Left ventricle myocardium superior (tissue), 1 donor: ENCODE results near the gene SLC44A1. TPM values are rescaled to one million over a fixed set of nuclear protein-coding genes. Genes with fewer than 3 reads are reported as not detected.
A peak's percentile ranks its signal among the peaks of the same experiment; 100 is the strongest.
"Not testable (repeated sequence)": the region's sequence is repeated elsewhere in the genome, so short reads cannot be mapped to it uniquely, and the experiment has no call there.

Experiments
- ATAC-seq: fragments of 200-7000 bp; cut with Tn5 transposase; one replicate; pipeline ENCODE4 v1.9.1; 2020; ENCODE audit warnings: mild to moderate bottlenecking, moderate library complexity
- DNase-seq: peaks from one replicate; pipeline ENCODE4 v3.0.0-alpha.2; 2020
- intact Hi-C: fragments of 100-400 bp; cut with micrococcal nuclease; formaldehyde crosslinking; loops from one replicate; pipeline ENCODE4 v1.11.0; 2022
- total RNA-seq: library from RNA; stranded (reverse); fragmentation: NEBNext Ultra II Directional; extraction: Animal tissue kit (Norgen Biotek cat#: 25700); gene quantifications from one replicate; pipeline ENCODE4 v1.2.1, GENCODE V29; 2021
- donor health status: DM: no; HTN: yes; CAD: no; lungs with severe emphysema.

SLC44A1 gene
- total RNA-seq, 1 donor from 2014 or later, result 14.3 TPM

- ATAC-seq, result no peak
- DNase-seq, result no peak
- intact Hi-C loops, result no loop called here
Observed at GRCh38 chr9:105241356-105242043, 3.0 kb upstream of the SLC44A1 start.

GRCh38 chr9:105242062-105242461 is 2.4 kb upstream of the SLC44A1 start:
- no peak for ATAC-seq
- intact Hi-C loops, result no loop called here
- no peak for DNase-seq

DNA sequence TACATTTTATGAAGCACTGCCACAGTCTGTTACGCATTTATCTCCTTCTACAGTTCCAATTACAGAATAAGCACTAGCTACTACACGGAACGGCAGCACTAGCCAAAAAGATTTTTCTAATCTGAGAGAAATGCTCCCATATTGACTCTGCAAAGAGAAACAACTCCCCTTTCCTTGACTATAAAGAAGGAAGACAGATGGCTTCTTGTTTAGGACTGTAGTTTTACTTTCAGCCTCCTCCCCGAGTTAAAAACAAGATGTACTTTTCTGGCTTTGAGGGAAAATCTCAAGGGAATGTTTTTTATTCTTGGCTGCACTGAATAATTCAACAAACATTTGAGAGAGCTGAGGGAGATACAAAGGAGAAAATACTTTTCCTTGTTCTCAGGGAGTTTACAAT is 1.9 kb upstream of the SLC44A1 start:
- intact Hi-C loops, result no loop called here
- peak; percentile 23 for ATAC-seq

DNA sequence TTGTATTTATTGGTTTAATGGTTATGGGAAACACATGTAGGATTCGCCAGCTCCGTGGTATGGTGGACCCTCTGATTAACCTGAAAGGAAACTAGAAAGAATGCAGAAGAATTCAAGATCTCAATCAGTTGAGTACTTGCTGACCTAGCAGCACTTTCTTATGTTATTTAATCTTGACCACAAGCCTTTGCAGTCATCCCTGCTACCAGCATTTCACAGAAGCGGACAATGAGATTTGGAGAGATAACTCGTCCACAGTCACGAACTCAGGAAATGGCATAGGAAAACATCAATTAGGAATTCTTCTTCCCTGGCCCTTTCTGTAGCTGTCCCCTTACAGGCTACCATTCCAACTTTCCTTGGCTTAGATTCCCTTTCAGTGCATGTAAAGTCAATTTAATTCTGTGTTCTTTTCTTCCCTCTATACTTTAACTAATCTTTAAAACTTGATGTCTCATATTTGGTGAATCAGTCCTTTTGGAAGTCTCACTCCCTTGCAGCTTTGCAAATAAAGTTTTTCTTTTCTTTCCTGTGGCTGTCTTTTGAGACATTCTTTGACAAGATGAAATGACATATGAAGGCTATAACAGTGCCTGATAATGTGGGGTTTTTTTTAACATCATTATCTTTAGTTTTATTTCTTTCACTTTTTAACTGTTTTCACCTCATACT is 1.3 kb upstream of the SLC44A1 start:
- no peak for DNase-seq
- intact Hi-C loops, result no loop called here
- no peak for ATAC-seq

More for the DNA sequence above, 1.9 kb upstream of the SLC44A1 start:
- DNase-seq, result no peak

DNA sequence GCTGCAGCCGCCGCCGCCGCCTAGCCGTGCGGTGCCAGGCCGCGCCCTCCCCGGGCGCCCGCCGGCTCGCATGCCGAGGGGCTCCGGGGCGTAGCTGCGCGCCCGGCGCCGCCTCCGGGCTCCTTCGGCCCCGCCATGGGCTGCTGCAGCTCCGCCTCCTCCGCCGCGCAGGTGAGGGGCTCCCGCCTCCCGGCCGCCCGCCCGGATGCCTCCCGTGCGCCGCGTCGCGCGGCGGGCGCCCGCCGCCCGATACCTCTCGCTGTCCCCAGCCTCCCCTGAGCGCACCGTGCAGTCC is 230 bp downstream of the SLC44A1 start:
- no peak for ATAC-seq
- intact Hi-C loops, result no loop called here
- no peak for DNase-seq

- ATAC-seq, result peak; percentile 34
- intact Hi-C loops, result no loop called here
- peak; percentile 59 for DNase-seq
Observed at GRCh38 chr9:105245029-105245890, 809 bp downstream of the SLC44A1 start.

GRCh38 chr9:105245891-105246161 is 1.4 kb downstream of the SLC44A1 start:
- intact Hi-C loops, result no loop called here
- ATAC-seq (no peak), DNase-seq (no peak)

DNA sequence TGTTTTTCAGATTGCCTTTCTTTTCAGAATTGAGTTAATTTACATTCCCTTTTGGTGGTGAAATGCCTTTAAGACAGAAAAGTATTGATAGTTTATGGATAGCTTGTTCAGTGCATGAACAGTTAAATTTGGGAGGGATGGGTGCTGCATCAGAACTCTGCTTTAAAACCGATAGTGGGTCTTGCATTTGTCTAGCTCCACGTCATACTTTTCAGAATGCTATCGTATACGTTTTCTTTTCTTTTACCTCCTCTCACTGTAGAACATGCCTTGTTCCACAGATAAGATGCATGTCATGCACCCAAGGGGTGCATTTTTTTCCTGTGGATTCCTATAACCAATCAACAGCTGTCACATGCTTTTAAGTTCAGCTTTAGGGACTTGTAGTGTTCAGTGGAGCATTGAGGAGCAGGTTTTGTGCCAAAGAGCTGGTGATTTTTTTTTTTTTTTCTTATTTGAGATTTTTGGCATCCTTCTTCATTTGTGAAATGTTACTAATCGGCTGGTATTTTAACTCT is 2.3 kb downstream of the SLC44A1 start:
- intact Hi-C loops, result no loop called here
- DNase-seq (no peak), ATAC-seq (no peak)

GRCh38 chr9:105248691-105249090 is 4.2 kb downstream of the SLC44A1 start:
- DNase-seq (no peak), ATAC-seq (no peak)
- intact Hi-C loops, result no loop called here

DNA sequence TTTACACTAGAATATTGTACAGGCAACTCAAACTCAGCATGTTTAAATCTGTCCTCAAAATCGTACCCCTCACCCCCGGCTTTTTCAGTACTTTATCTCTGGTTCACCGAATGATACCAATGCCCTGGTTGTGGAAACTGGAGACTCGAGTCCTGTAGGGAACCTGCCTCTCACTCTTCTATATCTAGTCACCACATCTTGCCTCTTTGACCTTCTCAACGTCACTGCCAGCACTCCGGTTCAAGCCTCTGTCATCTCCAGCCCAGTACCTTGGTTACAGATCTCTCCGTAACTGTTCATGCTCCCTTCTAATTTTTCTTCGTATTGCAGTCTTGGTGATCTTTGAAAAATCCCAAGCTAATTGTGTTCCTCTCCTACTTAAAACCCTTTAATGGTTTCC is 6.7 kb downstream of the SLC44A1 start:
- ATAC-seq (no peak), DNase-seq (no peak)
- intact Hi-C loops, result no loop called here

GRCh38 chr9:105251733-105252404 is 7.4 kb downstream of the SLC44A1 start:
- intact Hi-C loops, result no loop called here
- DNase-seq, result no peak

DNA sequence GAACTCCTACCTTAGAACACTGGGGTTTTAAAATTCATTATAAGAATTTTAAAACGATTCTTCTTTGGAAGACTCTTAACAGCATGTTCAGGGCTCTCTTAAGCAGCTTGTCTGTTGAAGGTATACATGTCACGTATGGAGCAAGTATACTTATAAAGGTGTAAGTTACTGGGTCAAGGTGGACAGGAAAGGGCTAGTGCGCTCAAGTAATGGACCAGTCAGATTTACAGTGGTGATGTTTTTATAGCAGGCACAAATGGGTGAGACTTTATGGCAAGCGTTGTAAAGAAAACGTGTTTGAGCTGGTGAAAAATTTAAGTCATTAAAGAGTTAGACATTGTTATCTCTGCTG is 7.9 kb downstream of the SLC44A1 start:
- no peak for DNase-seq
- intact Hi-C loops, result no loop called here
- no peak for ATAC-seq

More at GRCh38 chr9:105251733-105252404, 7.4 kb downstream of the SLC44A1 start:
- no peak for ATAC-seq

DNA sequence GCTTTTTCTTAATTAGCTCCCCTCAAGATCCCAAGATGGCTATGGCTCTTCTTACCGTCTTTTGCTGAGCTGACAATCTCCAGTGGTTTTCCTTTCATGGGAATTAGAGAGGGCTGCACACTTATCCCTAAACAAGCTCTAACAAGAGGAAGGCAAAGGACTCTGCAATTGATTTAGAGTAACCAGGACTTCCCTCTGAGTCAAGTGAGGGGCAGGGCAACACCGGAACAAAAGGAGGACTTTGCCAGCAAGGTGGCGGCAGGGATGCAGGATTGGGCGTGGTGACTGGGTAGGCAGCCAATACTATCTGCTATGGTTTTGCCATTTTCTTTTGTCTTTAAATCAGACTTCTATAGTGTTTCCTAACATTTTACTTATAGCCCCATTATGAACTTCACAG is 9.8 kb downstream of the SLC44A1 start:
- DNase-seq (no peak), ATAC-seq (no peak)
- intact Hi-C loops, result no loop called here

- ATAC-seq (no peak), DNase-seq (no peak)
- intact Hi-C loops, result no loop called here
Observed at GRCh38 chr9:105255421-105255820, 11.0 kb downstream of the SLC44A1 start.

DNA sequence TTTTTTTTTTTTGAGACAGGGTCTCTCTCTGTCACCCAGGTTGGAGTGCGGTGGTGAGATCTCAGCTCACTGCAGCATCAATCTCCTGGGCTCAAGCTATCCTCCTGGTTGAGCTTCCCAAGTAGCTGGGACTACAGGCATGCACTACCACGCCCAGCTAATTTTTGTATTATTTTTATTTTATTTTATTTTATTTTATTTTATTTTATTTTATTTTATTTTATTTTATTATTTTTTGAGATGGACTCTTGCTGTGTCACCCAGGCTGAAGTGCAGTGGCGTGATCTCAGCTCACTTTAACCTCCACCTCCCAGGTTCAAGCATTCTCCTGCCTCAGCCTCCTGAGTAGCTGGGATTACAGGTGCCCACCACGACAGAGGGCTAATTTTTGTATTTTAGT is 12.1 kb downstream of the SLC44A1 start:
- DNase-seq, intact Hi-C loops, ATAC-seq: not testable (repeated sequence)

- DNase-seq, result no peak
- intact Hi-C loops, result no loop called here
Observed at GRCh38 chr9:105257809-105258208, 13.4 kb downstream of the SLC44A1 start.

DNA sequence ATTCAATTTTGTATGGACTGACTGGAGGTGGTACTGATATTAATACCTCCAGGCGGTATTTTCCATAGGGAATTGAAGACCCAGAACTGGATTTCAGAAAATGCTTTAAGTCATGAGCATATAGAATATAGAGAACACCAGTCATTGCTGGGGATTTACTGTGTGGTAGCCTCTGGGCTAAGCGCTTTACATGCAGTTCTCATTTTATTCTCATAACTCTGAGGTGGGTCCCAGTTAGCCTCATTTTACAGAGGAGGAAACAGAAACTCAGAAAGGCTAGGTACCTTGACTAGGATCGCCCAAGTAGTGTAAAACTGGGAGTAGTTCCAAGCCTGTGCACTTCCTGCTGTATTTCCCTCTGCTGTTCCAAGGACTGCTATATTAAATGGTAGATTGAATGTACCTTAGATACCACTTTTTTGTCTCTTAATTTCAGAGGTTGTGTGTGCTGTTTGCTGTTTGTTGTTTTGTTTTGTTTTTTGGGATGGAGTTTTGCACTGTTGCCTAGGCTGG is 13.8 kb downstream of the SLC44A1 start:
- ATAC-seq (peak; percentile 43), DNase-seq (no peak)
- intact Hi-C loops, result no loop called here

More at GRCh38 chr9:105257809-105258208, 13.4 kb downstream of the SLC44A1 start:
- ATAC-seq, result no peak

- intact Hi-C loops, result no loop called here
- ATAC-seq, result no peak
- DNase-seq, result no peak
Observed at GRCh38 chr9:105259274-105259673, 14.8 kb downstream of the SLC44A1 start.

DNA sequence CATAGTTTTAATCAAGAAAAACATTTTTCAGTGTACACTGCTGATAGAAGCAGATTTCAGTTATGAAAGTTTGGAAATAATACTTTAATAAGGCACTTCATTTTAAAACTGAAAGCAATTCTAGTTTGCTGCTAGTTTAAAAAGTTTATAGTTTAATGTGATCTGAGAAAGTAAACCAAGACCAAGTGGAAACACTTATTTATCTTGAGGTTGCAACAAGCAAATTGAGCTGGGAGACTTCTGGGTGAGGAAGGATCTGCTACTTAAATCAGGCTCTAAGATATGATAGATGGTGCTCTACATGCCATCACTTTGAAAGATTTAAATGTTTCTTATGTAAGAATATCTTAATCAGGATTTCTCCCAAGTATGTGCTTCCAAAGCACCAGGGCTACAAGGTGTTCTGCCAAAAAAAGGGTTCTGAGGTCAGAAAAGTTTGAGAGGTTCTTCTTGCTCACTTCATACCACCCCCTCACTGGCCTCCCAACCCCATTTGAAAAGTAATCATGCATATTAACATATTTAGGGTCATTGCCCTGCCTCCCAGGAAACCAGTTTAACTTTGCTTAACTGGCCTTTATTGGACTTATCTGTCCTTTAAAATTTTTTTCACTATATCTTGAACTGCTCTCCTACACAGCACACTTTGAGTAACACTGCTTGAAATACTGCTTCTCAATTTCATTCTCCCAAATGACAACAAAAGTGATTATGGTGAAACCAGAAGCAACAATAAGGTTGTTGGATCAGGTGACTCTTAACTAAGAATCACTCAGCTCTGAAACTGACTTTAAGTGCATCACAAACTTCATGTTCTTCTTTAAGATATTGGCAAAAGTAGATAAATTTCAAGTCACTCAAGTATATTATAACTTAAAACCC is 15.5 kb downstream of the SLC44A1 start:
- DNase-seq (no peak), ATAC-seq (peak; percentile 67)
- intact Hi-C loops, result no loop called here
